Measurements from ENCODE around the gene CCDC50. TPM values are rescaled to one million over a fixed set of nuclear protein-coding genes. Genes with fewer than 3 reads are reported as not detected.

Gene CCDC50
- 100 to 1,000 TPM in 3 of 5 donors, 10 to 100 TPM in 2; 58.7 to 226 (median 112) TPM for total RNA-seq
- polyA plus RNA-seq: 10 to 100 TPM; 17.6 to 19.2 (median 18.8) TPM
- long read RNA-seq, donor 1, partial matches to known transcripts: 10 of 11 reads
- long read RNA-seq, donor 1, other reads (novel, unspliced or antisense): 0 of 11 reads
- long read RNA-seq, donor 2, full-length matches to known transcripts: 10 of 22 reads
- long read RNA-seq, donor 2, partial matches to known transcripts: 12 of 22 reads
- long read RNA-seq, donor 2, other reads (novel, unspliced or antisense): 0 of 22 reads
- long read RNA-seq, donor 3, partial matches to known transcripts: 5 of 6 reads
- long read RNA-seq, donor 3, other reads (novel, unspliced or antisense): 0 of 6 reads
- long read RNA-seq, donor 4, partial matches to known transcripts: 0 of 1 reads
- long read RNA-seq, donor 4, other reads (novel, unspliced or antisense): 0 of 1 reads
- long read RNA-seq, donor 5, full-length matches to known transcripts: 10 of 16 reads
- long read RNA-seq, donor 5, partial matches to known transcripts: 6 of 16 reads
- long read RNA-seq, donor 5, other reads (novel, unspliced or antisense): 0 of 16 reads
- long read RNA-seq, donor 6: 0 reads
- long read RNA-seq, donor 7, partial matches to known transcripts: 0 of 4 reads
- long read RNA-seq, donor 7, other reads (novel, unspliced or antisense): 0 of 4 reads
- long read RNA-seq, donor 8, full-length matches to known transcripts: 3 of 17 reads
- long read RNA-seq, donor 8, partial matches to known transcripts: 14 of 17 reads
- long read RNA-seq, donor 8, other reads (novel, unspliced or antisense): 0 of 17 reads
- long read RNA-seq, donor 9, transcript CCDC50-202 (11 exons, 1,926 nt): major isoform, 5 of 10 reads
- long read RNA-seq, donor 9, partial matches to known transcripts: 5 of 10 reads
- long read RNA-seq, donor 9, other reads (novel, unspliced or antisense): 0 of 10 reads
- long read RNA-seq, donor 10, partial matches to known transcripts: 0 of 2 reads
- long read RNA-seq, donor 10, other reads (novel, unspliced or antisense): 0 of 2 reads

GRCh38 chr3:191328962-191329653, at the start of gene CCDC50:
TSS of gene CCDC50 (plus strand) at chr3:191329394. CDS start at chr3:191329675, 281 bp downstream.
- intact Hi-C loops (cut with DNase I; ENCODE audit: low total_unique reads): no loop called here
- peaks cover 18 to 47% (median 29%) of the 10 kb centered on the region in 4 donors for H3K4me1 ChIP-seq
- H3K36me3 ChIP-seq: no peaks in the 10 kb centered on the region
- 0 to 1% (median 1%) methylated on average over 39 to 63 of the region's 63 CpGs for WGBS, 5 donors
- peak within 1 kb of the TSS; percentile 92 to 97 (median 93) for H3K27ac ChIP-seq
- no peak for TF ChIP-seq EP300 (IDR thresholded peaks at IDR 0.05)
- TF ChIP-seq CTCF (IDR thresholded peaks at IDR 0.05): peak in 1 of 7 experiments; percentile 7
- peak in 1 of 4 donors; percentile 14 for TF ChIP-seq POLR2A (IDR thresholded peaks at IDR 0.05)
- peak in 2 of 3 donors; percentile 73 to 74 for TF ChIP-seq POLR2AphosphoS5 (IDR thresholded peaks at IDR 0.05)
- DNase-seq: peak; percentile 86 to 94
- no peaks in the 10 kb centered on the region for H3K27me3 ChIP-seq
- no peaks in the 10 kb centered on the region for H3K9me3 ChIP-seq
- H3K4me3 ChIP-seq: peak within 1 kb of the TSS; percentile 62 to 96 (median 87)

- Histone ChIP-seq H3K4me3 (no peak overlapping the region), H3K27ac (no peak overlapping the region), H3K9me3 (no peaks in the 10 kb centered on the region), H3K4me1 (no peaks in the 10 kb centered on the region), H3K27me3 (no peaks in the 10 kb centered on the region), H3K36me3 (no peaks in the 10 kb centered on the region)
- TF ChIP-seq POLR2AphosphoS5 (IDR thresholded peaks at IDR 0.05): no peak
- TF ChIP-seq POLR2A (IDR thresholded peaks at IDR 0.05): no peak
- TF ChIP-seq EP300 (IDR thresholded peaks at IDR 0.05): no peak
- no peak for TF ChIP-seq CTCF (IDR thresholded peaks at IDR 0.05)
- intact Hi-C loops (cut with DNase I; ENCODE audit: low total_unique reads): no loop called here
- WGBS, 5 donors: 40 to 67% (median 49%) methylated on average over 1 of the region's 1 CpG
- DNase-seq: no peak
Measured at GRCh38 chr3:191280111-191280510, 49.1 kb upstream of the CCDC50 start.

DNA sequence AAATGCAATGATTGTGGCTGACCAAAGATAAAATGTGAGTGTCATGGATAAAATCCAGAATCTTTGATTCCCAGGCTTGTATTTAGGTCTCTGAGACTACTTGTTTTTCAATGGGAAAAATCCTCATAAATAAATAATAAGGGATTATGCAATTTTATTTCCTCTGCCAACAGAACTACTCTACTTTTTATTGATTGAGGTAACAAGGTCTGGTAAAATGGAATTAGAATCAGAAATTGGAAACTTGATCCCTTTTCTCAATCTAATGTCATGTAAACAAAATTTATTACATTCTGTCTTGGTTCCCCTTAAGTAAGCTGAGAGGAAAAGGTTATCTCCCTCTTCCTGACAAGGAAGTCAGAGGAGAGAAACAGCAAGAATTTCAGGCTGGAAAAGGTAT, 48.3 kb upstream of the CCDC50 start:
- TF ChIP-seq POLR2A (IDR thresholded peaks at IDR 0.05) (no peak), EP300 (IDR thresholded peaks at IDR 0.05) (no peak), CTCF (IDR thresholded peaks at IDR 0.05) (no peak), POLR2AphosphoS5 (IDR thresholded peaks at IDR 0.05) (no peak)

More for the DNA sequence above, 48.3 kb upstream of the CCDC50 start:
- no peaks in the 10 kb centered on the region for H3K36me3 ChIP-seq
- no peak overlapping the region for H3K4me3 ChIP-seq
- no peaks in the 10 kb centered on the region for H3K9me3 ChIP-seq
- intact Hi-C loops (cut with DNase I; ENCODE audit: low total_unique reads): no loop called here
- DNase-seq: no peak
- H3K27ac ChIP-seq: no peak overlapping the region
- H3K4me1 ChIP-seq: no peaks in the 10 kb centered on the region
- no peaks in the 10 kb centered on the region for H3K27me3 ChIP-seq

Data from stomach (tissue), 19 donors.